Renal cortex interstitium (tissue), 3 donors: ENCODE measurements around the gene PRADC1. TPM values are rescaled to one million over a fixed set of nuclear protein-coding genes. Genes with fewer than 3 reads are reported as not detected.

Source experiments
- polyA plus RNA-seq, 3 donors: library from polyadenylated mRNA; unstranded; fragments of 120-200 nt; gene quantifications; one replicate each; pipeline ENCODE4 v1.2.1, GENCODE V29; 2013; ENCODE audit not compliant: insufficient read length in 3 of 3

PRADC1 gene
- polyA plus RNA-seq, 3 donors: 11.4 to 16.5 (median 12.8) TPM

Other genes with a start within 250 kb of the PRADC1 start
- 10 to 100 TPM; 23.4 to 27.6 (median 24.7) TPM for gene SFXN5, start 161.5 kb downstream of the PRADC1 start, polyA plus RNA-seq
- gene RAB11FIP5, start 120.3 kb downstream of the PRADC1 start, polyA plus RNA-seq: 10 to 100 TPM; 44.6 to 46.4 (median 45.6) TPM
- under 1 TPM in 2 of 3 donors, not detected in 1; 0.07 to 0.17 TPM for gene NOTO, start 30.7 kb downstream of the PRADC1 start, polyA plus RNA-seq
- 10 to 100 TPM; 32.8 to 42.6 (median 33.1) TPM for gene SMYD5, start 19.0 kb downstream of the PRADC1 start, polyA plus RNA-seq
- 100 to 1,000 TPM; 232 to 279 (median 262) TPM for gene CCT7, start 1.1 kb upstream of the PRADC1 start, polyA plus RNA-seq
- 1 to 10 TPM; 1.8 to 3.0 (median 1.8) TPM for gene FBXO41, start 51.2 kb upstream of the PRADC1 start, polyA plus RNA-seq
- gene EGR4, start 60.3 kb upstream of the PRADC1 start, polyA plus RNA-seq: not detected
- gene ALMS1, start 152.6 kb upstream of the PRADC1 start, polyA plus RNA-seq: 10 to 100 TPM; 35.7 to 43.3 (median 38.1) TPM